ENCODE data around the gene DTX1. TPM values are rescaled to one million over a fixed set of nuclear protein-coding genes. Genes with fewer than 3 reads are reported as not detected.

DTX1 gene
- total RNA-seq, 1 donor from 2014 or later, result 1.4 TPM

GRCh38 chr12:113131556-113131955 is 75.0 kb downstream of the DTX1 start:
- H3K27me3 Mint-ChIP-seq (ENCODE audit: low read depth), result peaks cover 68% of the 10 kb centered on the region
- H3K4me1 Mint-ChIP-seq, result peaks cover 6% of the 10 kb centered on the region
- TF ChIP-seq CTCF (IDR thresholded peaks at IDR 0.05; ENCODE audit: unreplicated experiment), result no peak
- H3K36me3 Mint-ChIP-seq, result no peaks in the 10 kb centered on the region
- no peaks in the 10 kb centered on the region for H3K9me3 Mint-ChIP-seq
- no peak overlapping the region for H3K27ac Mint-ChIP-seq
- H3K4me3 Mint-ChIP-seq, result no peak overlapping the region
- no peak for DNase-seq (ENCODE audit: low spot score in 2 of 2, unreplicated experiment in 2 of 2)

- no peaks in the 10 kb centered on the region for H3K36me3 Mint-ChIP-seq
- H3K4me3 Mint-ChIP-seq, result no peak overlapping the region
- DNase-seq (ENCODE audit: low spot score in 2 of 2, unreplicated experiment in 2 of 2), result no peak
- peaks cover 6% of the 10 kb centered on the region for H3K4me1 Mint-ChIP-seq
- peaks cover 71% of the 10 kb centered on the region for H3K27me3 Mint-ChIP-seq (ENCODE audit: low read depth)
- no peak overlapping the region for H3K27ac Mint-ChIP-seq
- no peak for TF ChIP-seq CTCF (IDR thresholded peaks at IDR 0.05; ENCODE audit: unreplicated experiment)
- no peaks in the 10 kb centered on the region for H3K9me3 Mint-ChIP-seq
These were observed 76.5 kb downstream of the DTX1 start for GRCh38 chr12:113133036-113133435.

GRCh38 chr12:113133666-113134065 is 77.1 kb downstream of the DTX1 start:
- H3K27ac Mint-ChIP-seq, result no peak overlapping the region
- no peak for DNase-seq (ENCODE audit: low spot score in 2 of 2, unreplicated experiment in 2 of 2)
- H3K27me3 Mint-ChIP-seq (ENCODE audit: low read depth), result peaks cover 66% of the 10 kb centered on the region
- peaks cover 6% of the 10 kb centered on the region for H3K4me1 Mint-ChIP-seq
- no peak overlapping the region for H3K4me3 Mint-ChIP-seq
- TF ChIP-seq CTCF (IDR thresholded peaks at IDR 0.05; ENCODE audit: unreplicated experiment), result no peak
- no peaks in the 10 kb centered on the region for H3K36me3 Mint-ChIP-seq
- no peaks in the 10 kb centered on the region for H3K9me3 Mint-ChIP-seq

- no peaks in the 10 kb centered on the region for H3K36me3 Mint-ChIP-seq
- no peak for TF ChIP-seq CTCF (IDR thresholded peaks at IDR 0.05; ENCODE audit: unreplicated experiment)
- no peak overlapping the region for H3K27ac Mint-ChIP-seq
- no peak overlapping the region for H3K4me3 Mint-ChIP-seq
- peaks cover 63% of the 10 kb centered on the region for H3K27me3 Mint-ChIP-seq (ENCODE audit: low read depth)
- no peak for DNase-seq (ENCODE audit: low spot score in 2 of 2, unreplicated experiment in 2 of 2)
- H3K9me3 Mint-ChIP-seq, result no peaks in the 10 kb centered on the region
- peaks cover 6% of the 10 kb centered on the region for H3K4me1 Mint-ChIP-seq
These were observed 77.5 kb downstream of the DTX1 start for GRCh38 chr12:113134071-113134470.

GRCh38 chr12:113134521-113134951 is 78.0 kb downstream of the DTX1 start:
- H3K36me3 Mint-ChIP-seq, result no peaks in the 10 kb centered on the region
- no peaks in the 10 kb centered on the region for H3K9me3 Mint-ChIP-seq
- DNase-seq (ENCODE audit: low spot score in 2 of 2, unreplicated experiment in 2 of 2), result no peak
- peaks cover 58% of the 10 kb centered on the region for H3K27me3 Mint-ChIP-seq (ENCODE audit: low read depth)
- no peak overlapping the region for H3K27ac Mint-ChIP-seq
- no peak overlapping the region for H3K4me3 Mint-ChIP-seq
- TF ChIP-seq CTCF (IDR thresholded peaks at IDR 0.05; ENCODE audit: unreplicated experiment), result no peak
- H3K4me1 Mint-ChIP-seq, result peaks cover 6% of the 10 kb centered on the region
